HG03064 (cell line): ENCODE measurements around the gene LPGAT1.

Experiments used
- ATAC-seq: cut with Tn5 transposase; IDR thresholded peaks from one replicate; pipeline ENCODE4 v1.9.1; 2021; ENCODE audit warnings: low read depth; ENCODE audit not compliant: unreplicated experiment

Gene LPGAT1

GRCh38 chr1:211829343-211830054 lies 1.1 kb downstream of the LPGAT1 start:
- ATAC-seq: no peak

- ATAC-seq: no peak
These were observed 1.8 kb downstream of the LPGAT1 start for GRCh38 chr1:211828584-211829342.

GRCh38 chr1:211827051-211827450 lies 3.5 kb downstream of the LPGAT1 start:
- ATAC-seq: no peak

GRCh38 chr1:211825980-211826379 lies 4.6 kb downstream of the LPGAT1 start:
- ATAC-seq: no peak

- no peak for ATAC-seq
These were observed 7.7 kb downstream of the LPGAT1 start for GRCh38 chr1:211822677-211823407.

- ATAC-seq: no peak
These were observed 14.0 kb downstream of the LPGAT1 start for GRCh38 chr1:211816586-211816985.

GRCh38 chr1:211814313-211814712 lies 16.2 kb downstream of the LPGAT1 start:
- no peak for ATAC-seq

- ATAC-seq: no peak
These were observed 17.0 kb downstream of the LPGAT1 start for GRCh38 chr1:211813590-211813989.

GRCh38 chr1:211812584-211812983 lies 18.0 kb downstream of the LPGAT1 start:
- no peak for ATAC-seq

GRCh38 chr1:211811848-211812247 lies 18.7 kb downstream of the LPGAT1 start:
- no peak for ATAC-seq

- ATAC-seq: no peak
These were observed 19.4 kb downstream of the LPGAT1 start for GRCh38 chr1:211811126-211811525.

- ATAC-seq: no peak
These were observed 22.1 kb downstream of the LPGAT1 start for GRCh38 chr1:211808475-211808874.

GRCh38 chr1:211804915-211805314 lies 25.6 kb downstream of the LPGAT1 start:
- ATAC-seq: no peak

- no peak for ATAC-seq
These were observed 29.5 kb downstream of the LPGAT1 start for GRCh38 chr1:211800925-211801607.

GRCh38 chr1:211797994-211798393 lies 32.6 kb downstream of the LPGAT1 start:
- no peak for ATAC-seq

- ATAC-seq: no peak
These were observed 38.6 kb downstream of the LPGAT1 start for GRCh38 chr1:211791979-211792378.

- no peak for ATAC-seq
These were observed 40.7 kb downstream of the LPGAT1 start for GRCh38 chr1:211789641-211790464.

GRCh38 chr1:211788626-211789025 lies 41.9 kb downstream of the LPGAT1 start:
- no peak for ATAC-seq

- no peak for ATAC-seq
These were observed 46.7 kb downstream of the LPGAT1 start for GRCh38 chr1:211783897-211784296.

GRCh38 chr1:211783266-211783665 lies 47.3 kb downstream of the LPGAT1 start:
- ATAC-seq: no peak
